DOHH2 (cell line): ENCODE measurements around the gene PSMA7.

Experiments
- H3F3A ChIP-seq: fragments of 200-600 bp; sonication (generic), shearing (Covaris generic); 2 replicates; pipeline ENCODE4 v1.6.0; 2016; ENCODE audit warnings: antibody characterized with exemption, mild to moderate bottlenecking; ENCODE audit not compliant: control insufficient read depth, insufficient read depth
- H3K27ac ChIP-seq: fragments of 200-600 bp; sonication (generic); 2 replicates; pipeline ENCODE4 v1.5.1; 2014; ENCODE audit warnings: low read depth, mild to moderate bottlenecking, low read length, moderate library complexity
- H3K27me3 ChIP-seq: fragments of 200-600 bp; sonication (generic); 2 replicates; pipeline ENCODE4 v1.6.1; 2014; ENCODE audit warnings: mild to moderate bottlenecking, low read length, mixed read lengths; ENCODE audit not compliant: control insufficient read depth
- H3K36me3 ChIP-seq: fragments of 200-600 bp; sonication (generic); 2 replicates; pipeline ENCODE4 v1.6.1; 2014; ENCODE audit warnings: mild to moderate bottlenecking, low read length, moderate library complexity, mixed read lengths; ENCODE audit not compliant: control insufficient read depth
- H3K4me1 ChIP-seq: fragments of 200-600 bp; sonication (generic); 2 replicates; pipeline ENCODE4 v1.6.1; 2014; ENCODE audit warnings: mild to moderate bottlenecking, low read length, mixed read lengths; ENCODE audit not compliant: control insufficient read depth
- H3K4me2 ChIP-seq: fragments of 200-600 bp; sonication (generic); 2 replicates; pipeline ENCODE4 v1.6.0; 2014; ENCODE audit warnings: mild to moderate bottlenecking, low read length, moderate library complexity
- H3K4me3 ChIP-seq: fragments of 200-600 bp; sonication (generic); 2 replicates; pipeline ENCODE4 v1.5.1; 2014; ENCODE audit warnings: mild to moderate bottlenecking, low read length, mixed read lengths
- H3K79me2 ChIP-seq: fragments of 200-600 bp; sonication (generic); 2 replicates; pipeline ENCODE4 v1.6.1; 2014; ENCODE audit warnings: mild to moderate bottlenecking, low read length, mixed read lengths; ENCODE audit not compliant: control insufficient read depth
- H3K9me2 ChIP-seq: fragments of 200-600 bp; sonication (generic); replicated peaks from 2 replicates; pipeline ENCODE4 v1.6.1; 2014; ENCODE audit warnings: mild to moderate bottlenecking, low read length, mixed read lengths; ENCODE audit not compliant: control insufficient read depth
- H3K9me3 ChIP-seq: fragments of 200-600 bp; sonication (generic); 2 replicates; pipeline ENCODE4 v1.6.1; 2014; ENCODE audit warnings: antibody characterized with exemption, low read length, mixed read lengths; ENCODE audit not compliant: control insufficient read depth, insufficient read depth
- H4K20me1 ChIP-seq: fragments of 200-600 bp; sonication (generic); 2 replicates; pipeline ENCODE4 v1.6.0; 2014; ENCODE audit warnings: low read depth, mild to moderate bottlenecking, antibody characterized with exemption, low read length, moderate library complexity; ENCODE audit not compliant: control insufficient read depth, insufficient read depth
- EZH2phosphoT487 ChIP-seq: fragments of 200-600 bp; sonication (generic); IDR thresholded peaks from 2 replicates; pipeline ENCODE4 v1.6.1; 2017; ENCODE audit warnings: borderline replicate concordance, mild to moderate bottlenecking, antibody characterized with exemption, low read length, moderate library complexity, mixed read lengths
- TF ChIP-seq, protein P1 (sequence below): fragments of 200-600 bp; sonication (generic); IDR thresholded peaks from one replicate; pipeline ENCODE4 v1.5.1; 2014; ENCODE audit warnings: antibody characterized with exemption, mild to moderate bottlenecking, low read depth, low read length; ENCODE audit not compliant: poor library complexity, severe bottlenecking

The PSMA7 gene

GRCh38 chr20:62133051-62133845 is 9.9 kb downstream of the PSMA7 start:
- Histone ChIP-seq H3K27ac (no peak overlapping the region), H4K20me1 (peaks cover 6% of the 10 kb centered on the region; the same call in 1 of the 2 replicates), H3K36me3 (peaks cover 96% of the 10 kb centered on the region), H3K9me2 (no peaks in the 10 kb centered on the region), H3F3A (peaks cover 46% of the 10 kb centered on the region), H3K79me2 (peaks cover 63% of the 10 kb centered on the region), H3K9me3 (no peaks in the 10 kb centered on the region), H3K27me3 (no peaks in the 10 kb centered on the region), H3K4me2 (no peak overlapping the region), H3K4me1 (peaks cover 32% of the 10 kb centered on the region), H3K4me3 (no peak overlapping the region)
- TF ChIP-seq, protein P1, sequence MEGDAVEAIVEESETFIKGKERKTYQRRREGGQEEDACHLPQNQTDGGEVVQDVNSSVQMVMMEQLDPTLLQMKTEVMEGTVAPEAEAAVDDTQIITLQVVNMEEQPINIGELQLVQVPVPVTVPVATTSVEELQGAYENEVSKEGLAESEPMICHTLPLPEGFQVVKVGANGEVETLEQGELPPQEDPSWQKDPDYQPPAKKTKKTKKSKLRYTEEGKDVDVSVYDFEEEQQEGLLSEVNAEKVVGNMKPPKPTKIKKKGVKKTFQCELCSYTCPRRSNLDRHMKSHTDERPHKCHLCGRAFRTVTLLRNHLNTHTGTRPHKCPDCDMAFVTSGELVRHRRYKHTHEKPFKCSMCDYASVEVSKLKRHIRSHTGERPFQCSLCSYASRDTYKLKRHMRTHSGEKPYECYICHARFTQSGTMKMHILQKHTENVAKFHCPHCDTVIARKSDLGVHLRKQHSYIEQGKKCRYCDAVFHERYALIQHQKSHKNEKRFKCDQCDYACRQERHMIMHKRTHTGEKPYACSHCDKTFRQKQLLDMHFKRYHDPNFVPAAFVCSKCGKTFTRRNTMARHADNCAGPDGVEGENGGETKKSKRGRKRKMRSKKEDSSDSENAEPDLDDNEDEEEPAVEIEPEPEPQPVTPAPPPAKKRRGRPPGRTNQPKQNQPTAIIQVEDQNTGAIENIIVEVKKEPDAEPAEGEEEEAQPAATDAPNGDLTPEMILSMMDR, result no peak
- TF ChIP-seq EZH2phosphoT487, result no peak

DNA sequence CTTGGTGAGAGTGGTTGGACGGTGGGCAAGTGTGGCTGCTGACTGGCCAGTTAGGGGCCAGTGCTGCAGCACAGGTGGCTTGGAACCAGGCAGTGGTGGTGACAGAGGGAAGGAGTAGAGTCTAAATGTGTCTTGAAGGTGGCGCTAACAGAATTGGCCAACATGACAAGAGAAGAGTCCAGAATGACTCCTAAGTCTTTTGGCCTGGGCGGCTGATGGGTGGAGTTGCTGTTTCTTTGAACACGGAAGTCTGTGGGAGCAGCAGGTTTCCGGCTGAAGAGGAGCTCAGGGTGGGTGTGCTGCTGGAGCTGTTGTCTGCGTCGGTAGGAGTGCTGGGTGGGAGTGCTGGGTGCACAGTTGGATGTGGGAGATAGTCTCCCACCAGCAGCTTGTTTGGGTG is 10.8 kb downstream of the PSMA7 start:
- Histone ChIP-seq H3K79me2 (peaks cover 56% of the 10 kb centered on the region), H3K27me3 (no peaks in the 10 kb centered on the region), H3K36me3 (peaks cover 96% of the 10 kb centered on the region), H4K20me1 (peaks cover 4% of the 10 kb centered on the region; the same call in 1 of the 2 replicates), H3K9me2 (no peaks in the 10 kb centered on the region), H3K9me3 (no peaks in the 10 kb centered on the region), H3F3A (peaks cover 41% of the 10 kb centered on the region), H3K4me2 (no peak overlapping the region), H3K4me1 (peaks cover 40% of the 10 kb centered on the region), H3K4me3 (no peak overlapping the region), H3K27ac (no peak overlapping the region)
- TF ChIP-seq EZH2phosphoT487, result no peak
- TF ChIP-seq, protein P1, result no peak

DNA sequence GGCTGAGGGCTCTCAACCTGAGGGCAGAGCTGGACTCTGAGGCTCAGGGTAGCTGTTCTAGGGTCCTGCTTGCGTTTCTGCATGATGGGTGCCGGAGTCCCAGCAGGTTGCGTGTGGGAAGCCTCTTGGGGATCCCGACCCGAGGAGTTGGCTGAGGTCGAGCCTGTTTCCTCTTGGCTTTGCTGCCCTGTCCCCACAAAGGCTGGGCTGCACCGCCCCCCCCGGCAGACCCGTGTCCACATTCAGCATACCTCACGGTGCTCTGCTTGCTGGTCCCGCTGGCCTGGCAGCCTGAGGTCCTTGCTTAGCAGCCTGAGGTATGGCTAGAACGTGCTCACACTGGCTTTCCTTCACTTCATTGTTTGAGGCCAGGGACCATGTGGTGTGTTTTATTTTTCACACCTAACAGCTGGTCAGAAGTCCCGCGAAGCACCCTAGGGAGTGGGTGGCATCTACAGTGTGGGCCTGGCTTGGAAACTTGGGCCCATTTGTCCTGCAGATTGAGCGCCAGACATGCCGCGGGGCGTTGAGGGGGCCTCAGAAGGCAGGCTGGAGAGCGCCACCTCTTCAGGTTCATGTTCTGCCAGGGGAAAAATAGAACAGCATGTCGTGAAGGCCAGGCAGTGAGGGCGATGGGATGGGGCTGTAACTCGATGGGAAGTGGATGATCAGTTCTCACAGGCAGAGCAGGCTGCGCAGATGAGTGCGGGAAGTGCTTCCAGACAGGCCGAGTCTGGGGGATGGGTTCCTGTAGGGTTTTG is 11.5 kb downstream of the PSMA7 start:
- no peaks in the 10 kb centered on the region for H3K9me2 ChIP-seq
- peaks cover 56% of the 10 kb centered on the region for H3K79me2 ChIP-seq
- H3K4me2 ChIP-seq, result no peak overlapping the region
- H3K9me3 ChIP-seq, result no peaks in the 10 kb centered on the region
- no peak for TF ChIP-seq EZH2phosphoT487
- TF ChIP-seq, protein P1, result no peak
- peaks cover 97% of the 10 kb centered on the region for H3K36me3 ChIP-seq
- no peak overlapping the region for H3K27ac ChIP-seq
- H3K4me3 ChIP-seq, result no peak overlapping the region
- H3K27me3 ChIP-seq, result no peaks in the 10 kb centered on the region
- H3K4me1 ChIP-seq, result peaks cover 41% of the 10 kb centered on the region
- no peaks in the 10 kb centered on the region for H4K20me1 ChIP-seq
- H3F3A ChIP-seq, result peaks cover 36% of the 10 kb centered on the region
